Stimulated activated naive CD8-positive, alpha-beta T cell treated with anti-CD3 and anti-CD28 coated beads, Interleukin-15, Interleukin-2, amounts not matched to agents 100 ng/mL and 50 ng/mL, for 24 hours (primary cell): Measurements from ENCODE around the gene TMEM186.
"Not testable (repeated sequence)": the region's sequence is repeated elsewhere in the genome, so short reads cannot be mapped to it uniquely, and the experiment has no call there.

ENCODE experiments used
- H3K27ac Mint-ChIP-seq: one replicate; pipeline ENCODE4 v1.8.0; 2021; ENCODE audit warnings: mild to moderate bottlenecking, mixed read lengths
- H3K27me3 Mint-ChIP-seq: one replicate; pipeline ENCODE4 v1.8.0; 2021; ENCODE audit warnings: mixed read lengths
- H3K36me3 Mint-ChIP-seq: one replicate; pipeline ENCODE4 v1.8.0; 2021; ENCODE audit warnings: low read depth, mixed read lengths
- H3K4me1 Mint-ChIP-seq: one replicate; pipeline ENCODE4 v1.8.0; 2021; ENCODE audit warnings: low read depth, mixed read lengths
- H3K4me3 Mint-ChIP-seq: one replicate; pipeline ENCODE4 v1.8.0; 2021; ENCODE audit warnings: mild to moderate bottlenecking, mixed read lengths
- H3K9me3 Mint-ChIP-seq: one replicate; pipeline ENCODE4 v1.8.0; 2021; ENCODE audit warnings: mixed read lengths

Gene TMEM186

DNA sequence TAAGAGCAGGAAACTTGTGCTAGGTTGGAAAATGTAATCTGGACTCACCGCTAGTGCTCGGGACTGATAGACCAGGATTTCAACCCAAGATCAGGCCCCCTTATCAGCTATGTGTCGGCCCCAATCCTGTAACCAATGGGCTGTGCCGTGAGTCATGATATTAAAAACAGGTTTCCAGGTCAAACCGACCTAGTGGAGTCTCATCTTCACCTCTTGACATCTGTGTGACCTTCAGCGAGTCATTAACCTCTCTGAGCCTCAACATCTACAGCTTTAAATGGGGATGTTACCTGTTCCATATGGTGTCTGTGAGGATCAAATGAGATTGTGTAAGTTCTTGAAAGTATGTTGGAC, 712 bp upstream of the TMEM186 start:
- no peaks in the 10 kb centered on the region for H3K9me3 Mint-ChIP-seq
- H3K4me1 Mint-ChIP-seq, result peaks cover 61% of the 10 kb centered on the region
- no peaks in the 10 kb centered on the region for H3K27me3 Mint-ChIP-seq
- H3K27ac Mint-ChIP-seq, result peak overlapping the region; percentile 91
- peaks cover 53% of the 10 kb centered on the region for H3K36me3 Mint-ChIP-seq
- peak overlapping the region; percentile 95 for H3K4me3 Mint-ChIP-seq

DNA sequence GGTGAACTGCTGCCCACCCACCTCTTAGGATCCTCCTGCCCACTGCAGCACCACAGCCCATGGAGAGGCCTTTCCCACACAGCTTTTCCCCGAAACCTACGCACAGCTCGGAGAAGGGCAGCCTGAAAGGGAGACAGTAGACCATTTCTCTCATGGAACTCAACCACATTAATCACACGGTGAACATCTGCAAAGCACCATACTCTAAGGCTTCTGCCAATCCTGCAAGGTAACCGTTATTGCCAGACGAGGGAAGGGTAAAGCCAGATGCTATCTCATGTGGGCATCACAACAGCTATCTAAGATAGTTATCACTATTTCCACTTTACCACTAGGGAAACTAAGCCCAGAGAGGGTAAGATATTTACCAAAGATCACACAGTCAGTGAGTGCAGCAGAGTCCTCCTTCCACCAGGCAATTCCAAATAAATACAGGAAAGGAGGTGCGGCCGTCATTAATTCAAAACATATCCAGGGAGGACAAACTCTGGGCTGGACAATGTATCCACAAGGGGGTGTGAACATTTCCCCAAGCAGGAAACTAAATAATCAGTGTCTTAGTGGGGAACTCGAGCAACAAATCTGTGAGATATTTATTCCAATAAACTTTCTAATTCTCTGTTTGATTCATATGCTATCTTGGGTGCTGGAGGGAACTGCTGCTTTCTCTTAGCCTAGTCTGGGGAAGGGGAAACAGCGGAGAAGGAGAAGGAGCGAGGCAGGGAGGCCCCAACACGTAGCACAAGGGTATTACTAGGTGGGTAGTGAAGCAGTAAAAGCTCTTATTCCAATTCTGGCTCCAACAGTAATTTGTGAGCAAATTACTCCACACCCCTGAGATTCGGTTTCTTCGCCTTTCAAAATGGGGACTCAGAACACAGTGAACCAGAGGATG, 723 bp downstream of the TMEM186 start:
- peaks cover 42% of the 10 kb centered on the region for H3K36me3 Mint-ChIP-seq
- H3K27ac Mint-ChIP-seq, result peak overlapping the region; percentile 91
- H3K4me1 Mint-ChIP-seq, result peaks cover 57% of the 10 kb centered on the region
- H3K4me3 Mint-ChIP-seq, result peak overlapping the region; percentile 95
- no peaks in the 10 kb centered on the region for H3K27me3 Mint-ChIP-seq
- H3K9me3 Mint-ChIP-seq, result no peaks in the 10 kb centered on the region

DNA sequence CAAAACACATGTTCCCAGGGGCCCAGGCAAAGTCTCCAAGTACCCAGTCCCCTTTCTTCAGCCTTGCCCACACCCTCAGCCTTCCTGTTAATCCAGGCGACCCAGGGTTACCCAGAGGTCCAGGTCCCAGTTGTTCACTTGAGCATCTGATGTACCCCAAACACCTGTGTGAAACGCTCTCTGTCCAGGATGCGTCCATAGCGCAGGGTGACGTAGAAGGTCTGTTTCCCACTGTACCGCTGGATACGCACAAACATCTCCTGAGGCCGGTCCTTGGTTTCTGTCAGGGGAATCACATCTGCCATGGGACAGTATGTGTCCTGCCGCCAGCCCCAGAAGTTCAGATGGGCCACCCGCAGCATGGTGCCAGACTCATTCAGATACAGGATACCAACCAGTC, 1.6 kb downstream of the TMEM186 start:
- no peaks in the 10 kb centered on the region for H3K27me3 Mint-ChIP-seq
- H3K27ac Mint-ChIP-seq, result peak overlapping the region; percentile 52
- H3K4me1 Mint-ChIP-seq, result peaks cover 52% of the 10 kb centered on the region
- H3K4me3 Mint-ChIP-seq, result peak overlapping the region; percentile 95
- no peaks in the 10 kb centered on the region for H3K9me3 Mint-ChIP-seq
- H3K36me3 Mint-ChIP-seq, result peaks cover 33% of the 10 kb centered on the region

DNA sequence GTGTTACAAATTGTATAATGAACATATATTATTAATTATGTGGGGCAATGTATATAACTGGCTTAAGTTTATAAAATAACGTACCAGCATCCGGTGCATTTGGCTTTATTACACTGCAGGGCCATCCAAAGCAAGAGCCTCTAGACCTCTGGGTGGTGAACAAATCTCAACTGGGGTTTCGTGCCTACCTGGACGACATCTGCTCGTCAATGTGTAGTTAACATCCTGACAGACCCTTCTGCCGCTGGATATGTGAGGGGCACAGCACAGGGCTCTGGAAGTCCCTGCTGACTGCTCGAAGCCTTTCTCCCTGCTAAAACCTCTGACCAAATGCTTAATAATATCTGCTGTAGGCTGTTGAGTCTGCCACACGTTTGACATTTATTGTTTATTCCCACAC, 2.3 kb downstream of the TMEM186 start:
- no peak overlapping the region for H3K27ac Mint-ChIP-seq

DNA sequence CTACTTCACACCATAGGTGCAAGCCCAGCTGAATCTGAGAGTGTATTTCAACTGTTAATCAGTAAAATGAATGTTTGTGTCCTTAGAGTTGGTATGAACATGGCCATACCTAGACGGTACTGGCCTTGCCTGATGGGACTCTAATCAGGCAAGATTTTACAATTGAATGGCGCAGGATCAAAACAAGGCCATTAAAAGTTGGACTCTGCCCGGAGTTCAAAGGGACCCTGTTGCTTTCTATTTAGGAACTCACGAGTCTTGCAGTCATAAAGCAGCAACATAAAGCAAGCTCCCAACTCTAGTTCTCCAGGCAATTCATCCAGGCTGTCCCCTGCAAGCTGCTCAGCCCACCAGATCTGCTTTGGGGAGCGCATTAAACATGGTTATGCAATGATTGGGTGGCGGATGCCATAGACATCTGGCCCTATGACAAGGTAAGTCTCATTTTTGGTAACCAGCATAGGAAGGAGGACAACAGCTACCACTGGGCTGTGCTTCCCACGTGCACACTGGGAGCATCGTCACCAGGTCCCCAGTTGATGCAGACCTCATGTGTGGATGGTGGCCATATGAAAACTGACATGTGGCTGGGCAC, 8.8 kb downstream of the TMEM186 start:
- Mint-ChIP-seq H3K4me1 (no peaks in the 10 kb centered on the region), H3K36me3 (peaks cover 4% of the 10 kb centered on the region), H3K27me3 (no peaks in the 10 kb centered on the region), H3K9me3 (no peaks in the 10 kb centered on the region), H3K4me3 (no peak overlapping the region), H3K27ac (no peak overlapping the region)

More for the DNA sequence above, 2.3 kb downstream of the TMEM186 start:
- H3K9me3 Mint-ChIP-seq, result no peaks in the 10 kb centered on the region
- peak overlapping the region; percentile 95 for H3K4me3 Mint-ChIP-seq
- peaks cover 29% of the 10 kb centered on the region for H3K36me3 Mint-ChIP-seq
- peaks cover 47% of the 10 kb centered on the region for H3K4me1 Mint-ChIP-seq
- H3K27me3 Mint-ChIP-seq, result no peaks in the 10 kb centered on the region

DNA sequence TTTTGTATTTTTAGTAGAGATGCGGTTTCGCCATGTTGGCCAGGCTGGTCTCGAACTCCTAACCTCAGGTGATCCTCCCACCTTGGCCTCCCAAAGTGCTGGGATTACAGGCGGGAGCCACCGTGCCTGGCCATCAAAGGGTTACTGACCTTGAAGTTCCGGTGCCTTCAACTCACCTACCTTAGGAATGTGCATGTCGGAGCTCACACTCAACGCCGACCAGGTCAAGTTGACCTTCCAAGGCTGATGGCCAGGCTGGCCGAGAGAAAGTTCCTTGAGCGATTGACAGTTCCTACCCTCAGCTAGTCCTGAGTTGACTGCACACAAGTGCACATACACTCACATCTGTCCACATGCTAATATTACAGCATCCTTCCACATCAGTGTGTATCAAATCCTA, 11.1 kb downstream of the TMEM186 start:
- not testable (repeated sequence) for H3K27ac Mint-ChIP-seq, H3K4me1 Mint-ChIP-seq, H3K36me3 Mint-ChIP-seq, H3K9me3 Mint-ChIP-seq, H3K4me3 Mint-ChIP-seq, H3K27me3 Mint-ChIP-seq

DNA sequence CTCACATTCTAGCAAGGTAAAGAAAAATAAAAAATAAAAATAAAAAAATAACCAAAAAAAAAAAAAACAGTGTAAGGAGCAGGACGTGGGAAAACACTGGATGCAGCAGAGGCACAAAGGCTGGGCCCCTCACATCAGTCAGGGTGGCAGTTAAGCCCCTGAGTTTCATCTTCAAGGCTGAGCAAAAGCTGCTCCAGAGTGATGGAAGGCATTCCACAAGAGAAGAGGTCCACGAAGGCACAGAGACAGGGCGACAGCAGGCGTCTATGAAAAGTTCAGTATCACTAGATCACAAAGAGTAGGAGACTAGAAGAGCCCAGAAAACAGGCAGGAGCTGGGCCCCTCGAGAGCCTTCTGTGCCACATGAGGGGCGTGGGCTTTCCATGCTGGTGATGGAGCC, 12.0 kb downstream of the TMEM186 start:
- H3K4me3 Mint-ChIP-seq, result no peak overlapping the region
- H3K4me1 Mint-ChIP-seq, result no peaks in the 10 kb centered on the region
- H3K27ac Mint-ChIP-seq, result no peak overlapping the region
- H3K36me3 Mint-ChIP-seq, result peaks cover 3% of the 10 kb centered on the region
- H3K9me3 Mint-ChIP-seq, result no peaks in the 10 kb centered on the region
- no peaks in the 10 kb centered on the region for H3K27me3 Mint-ChIP-seq

DNA sequence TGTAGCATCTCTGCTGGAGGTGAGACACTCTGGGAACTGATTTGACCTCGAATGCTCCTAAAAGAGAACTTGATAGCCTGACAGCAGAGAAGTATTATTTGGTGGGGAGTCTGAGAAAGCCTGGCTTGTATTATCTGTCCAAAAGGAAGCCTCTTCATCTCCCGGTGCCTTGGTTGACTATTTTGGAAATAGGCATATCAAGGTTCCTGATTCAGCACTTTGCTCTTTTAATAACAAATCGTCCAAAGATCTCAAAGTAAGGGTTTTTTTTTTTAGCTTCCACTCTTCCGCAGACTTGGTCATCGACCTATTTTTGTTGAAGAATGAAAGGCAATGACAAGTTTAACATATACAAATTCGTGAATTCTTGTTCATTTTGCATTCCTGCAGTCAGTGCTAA, 14.8 kb downstream of the TMEM186 start:
- no peaks in the 10 kb centered on the region for H3K9me3 Mint-ChIP-seq
- H3K27me3 Mint-ChIP-seq, result no peaks in the 10 kb centered on the region
- H3K36me3 Mint-ChIP-seq, result peaks cover 12% of the 10 kb centered on the region
- H3K27ac Mint-ChIP-seq, result no peak overlapping the region
- no peak overlapping the region for H3K4me3 Mint-ChIP-seq
- H3K4me1 Mint-ChIP-seq, result no peaks in the 10 kb centered on the region

DNA sequence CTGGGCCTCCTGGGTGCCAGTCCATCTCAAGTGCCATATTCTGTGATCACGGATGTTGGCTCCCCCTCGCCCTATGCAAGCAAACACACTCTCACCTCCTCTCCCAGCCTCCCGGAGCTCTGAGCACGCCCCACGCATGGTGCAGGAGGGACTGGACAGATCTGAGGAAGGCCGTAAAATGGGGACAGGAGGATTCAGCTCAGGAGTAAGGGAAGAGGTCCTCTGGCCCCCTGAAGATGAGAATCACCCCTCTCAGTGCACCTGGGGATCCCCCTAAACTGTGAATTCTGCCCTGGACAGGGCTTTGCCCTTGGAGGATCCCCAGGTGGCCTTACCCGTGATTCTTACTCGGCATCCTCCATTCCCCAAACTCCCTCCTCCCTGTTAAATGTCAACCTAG, 15.6 kb downstream of the TMEM186 start:
- no peak overlapping the region for H3K27ac Mint-ChIP-seq
- no peaks in the 10 kb centered on the region for H3K4me1 Mint-ChIP-seq
- H3K9me3 Mint-ChIP-seq, result no peaks in the 10 kb centered on the region
- no peak overlapping the region for H3K4me3 Mint-ChIP-seq
- H3K27me3 Mint-ChIP-seq, result no peaks in the 10 kb centered on the region
- peaks cover 17% of the 10 kb centered on the region for H3K36me3 Mint-ChIP-seq

DNA sequence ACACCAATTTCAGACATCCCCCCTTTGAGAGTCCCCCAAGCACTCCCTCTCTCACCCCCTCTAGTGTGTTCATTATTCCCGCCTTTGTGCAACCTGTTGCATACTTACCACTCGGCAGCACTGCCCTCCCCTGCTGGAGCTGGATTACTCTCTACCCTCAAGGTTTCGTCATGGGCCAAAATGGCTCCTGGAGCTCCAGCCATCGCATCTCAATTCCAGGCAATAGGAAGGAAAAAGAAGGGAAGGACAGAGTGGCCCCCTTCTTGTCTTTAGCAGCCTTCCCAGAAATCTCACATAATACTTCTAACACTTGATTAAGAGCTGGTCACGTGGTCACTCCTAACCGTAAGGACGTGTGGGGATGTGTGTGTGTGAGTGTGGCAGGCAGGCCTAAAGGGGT, 20.2 kb downstream of the TMEM186 start:
- Mint-ChIP-seq H3K27me3 (no peaks in the 10 kb centered on the region), H3K36me3 (peaks cover 27% of the 10 kb centered on the region), H3K4me1 (no peaks in the 10 kb centered on the region), H3K4me3 (no peak overlapping the region), H3K27ac (no peak overlapping the region), H3K9me3 (no peaks in the 10 kb centered on the region)

DNA sequence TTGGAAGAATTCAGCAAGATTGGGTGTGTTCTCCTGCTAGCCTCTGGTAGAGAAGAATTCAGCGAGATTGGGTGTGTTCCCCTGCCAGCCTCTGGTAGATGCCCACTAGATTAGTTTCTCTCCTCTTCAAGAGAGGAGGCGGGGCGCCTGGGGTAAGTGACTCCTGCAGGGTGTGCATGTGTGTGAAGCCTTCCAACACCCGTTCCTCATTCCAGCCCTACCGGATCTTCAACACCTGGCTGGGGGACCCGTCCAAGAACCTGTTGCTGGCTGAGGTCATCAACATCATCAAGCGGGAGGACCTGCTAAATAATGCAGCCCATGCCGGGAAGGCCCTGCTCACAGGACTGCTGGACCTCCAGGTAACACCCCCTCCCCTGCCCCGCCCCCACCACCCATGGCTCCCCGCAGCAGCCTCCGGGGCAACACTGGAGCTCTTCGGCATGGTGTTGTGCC, 21.3 kb downstream of the TMEM186 start:
- Mint-ChIP-seq H3K9me3 (no peaks in the 10 kb centered on the region), H3K36me3 (peaks cover 27% of the 10 kb centered on the region), H3K4me1 (no peaks in the 10 kb centered on the region), H3K27me3 (no peaks in the 10 kb centered on the region), H3K27ac (no peak overlapping the region), H3K4me3 (no peak overlapping the region)

DNA sequence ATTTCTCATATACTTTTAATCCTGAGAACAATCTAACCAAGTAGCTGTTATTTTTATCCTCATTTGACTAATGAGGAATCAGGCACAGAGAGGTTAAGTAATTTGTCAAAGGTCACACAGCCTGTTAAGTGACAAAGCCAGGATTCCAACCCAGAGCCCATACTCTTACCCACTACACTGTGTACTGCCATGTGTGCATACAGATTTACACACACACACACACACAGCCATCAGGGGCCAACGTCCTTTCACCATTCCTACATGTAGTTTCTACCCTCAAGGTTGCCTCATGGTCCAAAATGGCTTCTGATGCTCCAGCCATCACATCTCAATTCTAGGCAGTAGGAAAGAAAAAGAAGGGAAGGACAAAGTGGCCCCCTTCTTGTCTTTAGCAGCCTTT, 22.1 kb downstream of the TMEM186 start:
- peaks cover 24% of the 10 kb centered on the region for H3K36me3 Mint-ChIP-seq
- H3K4me1 Mint-ChIP-seq, result no peaks in the 10 kb centered on the region
- no peaks in the 10 kb centered on the region for H3K9me3 Mint-ChIP-seq
- no peak overlapping the region for H3K27ac Mint-ChIP-seq
- H3K27me3 Mint-ChIP-seq, result no peaks in the 10 kb centered on the region
- no peak overlapping the region for H3K4me3 Mint-ChIP-seq

DNA sequence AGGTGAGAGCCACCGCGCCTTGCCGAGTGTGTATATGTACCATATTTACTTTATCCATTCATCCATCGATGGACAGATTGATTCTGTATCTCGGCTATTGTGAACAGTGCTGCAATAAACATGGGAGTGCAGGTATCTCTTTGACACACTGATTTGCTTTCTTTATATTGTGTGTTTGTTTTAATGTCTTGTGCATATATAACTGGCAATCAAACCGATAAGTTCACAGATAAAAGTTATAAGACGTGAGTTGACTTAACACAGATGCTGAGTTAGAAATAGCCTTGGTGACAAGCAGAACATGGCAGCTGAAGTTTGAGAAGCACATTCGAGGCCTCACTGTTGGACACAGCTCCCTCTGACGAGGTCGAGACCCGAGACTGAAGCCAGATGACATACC, 23.2 kb downstream of the TMEM186 start:
- Mint-ChIP-seq H3K27ac (no peak overlapping the region), H3K27me3 (no peaks in the 10 kb centered on the region)

DNA sequence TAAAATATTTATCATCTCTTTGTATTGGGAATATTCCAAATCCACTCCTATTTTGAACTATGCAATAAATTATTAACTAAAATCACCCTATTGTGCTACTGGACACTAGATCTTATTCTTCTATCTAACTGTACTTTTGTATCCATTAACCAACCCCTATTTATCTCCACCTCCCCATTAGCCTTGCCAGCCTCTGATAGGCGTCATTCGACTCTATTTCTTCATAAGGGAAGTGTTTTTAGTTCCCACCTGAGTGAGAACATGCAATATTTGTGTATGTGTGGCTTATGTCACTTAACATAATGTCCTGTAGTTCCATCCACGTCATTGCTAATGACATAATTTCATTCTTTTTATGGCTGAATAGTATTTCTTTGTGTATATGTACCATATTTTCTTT, 23.9 kb downstream of the TMEM186 start:
- H3K9me3 Mint-ChIP-seq, result no peaks in the 10 kb centered on the region
- H3K27me3 Mint-ChIP-seq, result no peaks in the 10 kb centered on the region
- H3K4me3 Mint-ChIP-seq, result no peak overlapping the region
- H3K36me3 Mint-ChIP-seq, result peaks cover 24% of the 10 kb centered on the region
- H3K27ac Mint-ChIP-seq, result no peak overlapping the region
- H3K4me1 Mint-ChIP-seq, result no peaks in the 10 kb centered on the region

More for the DNA sequence above, 23.2 kb downstream of the TMEM186 start:
- Mint-ChIP-seq H3K36me3 (peaks cover 20% of the 10 kb centered on the region), H3K4me3 (no peak overlapping the region), H3K4me1 (no peaks in the 10 kb centered on the region), H3K9me3 (no peaks in the 10 kb centered on the region)

DNA sequence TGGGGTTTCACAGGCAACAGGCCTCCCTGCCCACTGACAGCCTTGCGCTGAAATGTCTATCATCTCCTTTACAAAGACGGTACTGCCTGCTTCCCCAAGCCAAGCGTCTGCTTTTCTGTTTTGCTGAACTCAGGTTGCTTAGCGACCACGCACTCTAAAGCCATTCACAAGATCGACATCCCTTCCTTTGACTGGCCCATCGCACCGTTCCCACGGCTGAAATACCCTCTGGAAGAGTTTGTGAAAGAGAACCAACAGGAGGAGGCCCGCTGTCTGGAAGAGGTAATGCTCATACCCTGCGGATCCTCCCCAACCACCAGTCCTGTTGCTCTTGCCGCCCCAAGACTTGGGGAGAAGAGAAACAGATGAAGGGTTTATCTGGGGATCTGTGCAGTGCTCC, 28.7 kb downstream of the TMEM186 start:
- Mint-ChIP-seq H3K4me1 (no peaks in the 10 kb centered on the region), H3K27ac (no peak overlapping the region)

DNA sequence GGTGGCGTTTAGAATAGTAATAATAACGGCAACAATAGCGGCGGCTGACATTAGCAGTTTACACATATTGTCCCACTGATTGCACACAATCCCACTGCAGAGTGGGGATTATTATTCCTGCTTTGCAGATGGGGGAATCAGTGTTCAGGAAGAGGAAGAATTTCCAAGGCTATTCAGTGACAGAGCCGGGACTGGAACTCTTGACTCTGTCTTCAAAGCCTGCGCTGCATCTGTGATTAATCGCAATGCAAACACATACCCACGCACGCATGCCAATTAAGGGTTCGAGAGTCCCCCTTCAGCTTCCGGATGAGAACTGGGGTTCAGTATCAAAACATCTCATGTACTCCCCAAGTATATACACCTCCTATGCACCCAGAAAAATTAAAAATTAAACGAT, 29.2 kb downstream of the TMEM186 start:
- Mint-ChIP-seq H3K4me3 (no peak overlapping the region), H3K27ac (no peak overlapping the region)

More for the DNA sequence above, 28.7 kb downstream of the TMEM186 start:
- Mint-ChIP-seq H3K4me3 (no peak overlapping the region), H3K36me3 (peaks cover 14% of the 10 kb centered on the region), H3K9me3 (no peaks in the 10 kb centered on the region), H3K27me3 (no peaks in the 10 kb centered on the region)

More for the DNA sequence above, 29.2 kb downstream of the TMEM186 start:
- Mint-ChIP-seq H3K36me3 (peaks cover 14% of the 10 kb centered on the region), H3K9me3 (no peaks in the 10 kb centered on the region), H3K27me3 (no peaks in the 10 kb centered on the region), H3K4me1 (no peaks in the 10 kb centered on the region)
